Stimulated activated CD4-positive, alpha-beta T cell treated with anti-CD3 and anti-CD28 coated beads, TNF-alpha, amount 100 ng/mL, for 1 hour (primary cell): ENCODE measurements around the gene CCDC86.

ENCODE experiments used
- DNase-seq, 3 donors: peaks; one replicate each; pipeline ENCODE4 v3.0.0-alpha.2; 2020; ENCODE audit warnings: low read depth in 3 of 3, low spot score in 1 of 3

CCDC86 gene

DNA sequence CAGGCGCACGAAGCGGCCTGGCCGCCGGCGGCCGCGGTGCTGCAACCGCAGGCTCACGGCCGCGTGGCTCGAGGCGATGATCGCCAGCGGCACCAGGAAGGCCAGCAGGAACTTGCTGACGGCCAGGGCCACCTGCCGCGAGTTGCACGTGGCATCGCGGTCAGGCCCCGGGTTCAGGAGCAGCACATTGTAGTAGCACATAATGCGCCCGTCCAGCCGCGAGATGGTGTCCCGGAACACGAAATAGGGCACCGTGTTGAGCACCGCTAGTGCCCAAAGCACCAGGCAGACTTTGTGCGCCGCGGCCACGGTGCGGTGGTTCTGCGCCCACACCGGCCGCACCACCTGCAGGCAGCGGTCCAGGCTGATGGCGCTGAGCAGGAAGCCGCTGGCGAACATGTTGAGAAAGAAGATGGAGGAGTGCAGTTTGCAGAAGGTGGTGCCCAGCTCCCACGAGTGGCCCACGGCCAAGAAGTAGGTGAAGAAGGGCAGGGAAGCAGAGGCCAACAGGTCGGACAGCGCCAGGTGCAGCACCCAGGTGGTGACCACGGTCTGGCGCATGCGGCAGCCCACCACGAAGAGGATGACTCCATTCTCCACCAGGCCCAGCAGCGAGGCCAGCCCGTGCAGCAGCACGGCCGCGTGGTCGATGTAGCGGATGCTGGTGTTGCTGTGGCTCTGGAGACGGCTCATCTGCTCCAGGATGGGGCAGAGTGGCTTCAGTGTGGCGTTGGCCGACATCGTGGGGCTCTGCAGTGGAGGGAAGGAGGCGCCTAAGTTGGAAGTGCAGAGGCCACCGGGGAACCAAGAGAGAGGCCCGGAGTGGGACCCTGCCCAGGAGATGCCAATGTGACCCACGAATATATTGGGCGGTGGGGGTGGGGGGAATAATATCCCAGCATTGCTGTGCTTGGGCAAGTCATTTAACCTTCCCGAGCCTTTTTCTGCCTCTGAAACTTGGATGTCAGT, 11.4 kb downstream of the CCDC86 start:
- DNase-seq: no peak

DNA sequence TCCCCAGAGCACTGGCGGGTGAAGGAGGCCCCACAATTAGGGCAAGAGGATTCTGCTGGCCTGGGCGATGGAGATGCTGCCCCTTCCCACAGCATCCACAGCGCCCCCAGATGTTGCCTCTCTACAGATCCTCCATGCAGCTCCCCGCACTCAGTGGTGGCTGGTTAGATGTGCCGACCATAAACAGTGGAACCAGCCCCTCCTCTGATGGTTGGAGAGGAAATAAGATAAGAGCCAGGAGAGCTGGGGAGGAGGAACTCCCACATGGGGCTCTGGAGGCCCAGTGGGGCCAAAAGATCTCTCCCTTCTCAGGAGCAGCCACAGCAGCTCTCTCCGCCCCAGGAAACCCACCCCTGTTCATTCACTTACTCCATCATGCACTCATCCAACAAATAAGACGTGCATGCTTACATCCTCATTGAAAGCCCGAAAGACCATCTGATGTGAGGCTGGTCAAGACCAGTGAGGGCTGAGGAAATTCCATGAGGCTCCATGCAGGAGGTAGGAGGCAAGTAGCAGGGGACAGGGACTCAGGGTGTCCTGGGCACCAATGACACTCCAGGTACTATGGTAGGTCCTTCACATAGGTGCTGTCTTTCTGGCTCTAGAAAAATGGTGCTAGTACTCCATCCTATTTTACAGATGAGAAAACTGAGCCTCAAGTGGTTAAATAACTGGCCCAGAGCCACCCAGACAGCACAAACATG, 12.4 kb downstream of the CCDC86 start:
- no peak for DNase-seq

DNA sequence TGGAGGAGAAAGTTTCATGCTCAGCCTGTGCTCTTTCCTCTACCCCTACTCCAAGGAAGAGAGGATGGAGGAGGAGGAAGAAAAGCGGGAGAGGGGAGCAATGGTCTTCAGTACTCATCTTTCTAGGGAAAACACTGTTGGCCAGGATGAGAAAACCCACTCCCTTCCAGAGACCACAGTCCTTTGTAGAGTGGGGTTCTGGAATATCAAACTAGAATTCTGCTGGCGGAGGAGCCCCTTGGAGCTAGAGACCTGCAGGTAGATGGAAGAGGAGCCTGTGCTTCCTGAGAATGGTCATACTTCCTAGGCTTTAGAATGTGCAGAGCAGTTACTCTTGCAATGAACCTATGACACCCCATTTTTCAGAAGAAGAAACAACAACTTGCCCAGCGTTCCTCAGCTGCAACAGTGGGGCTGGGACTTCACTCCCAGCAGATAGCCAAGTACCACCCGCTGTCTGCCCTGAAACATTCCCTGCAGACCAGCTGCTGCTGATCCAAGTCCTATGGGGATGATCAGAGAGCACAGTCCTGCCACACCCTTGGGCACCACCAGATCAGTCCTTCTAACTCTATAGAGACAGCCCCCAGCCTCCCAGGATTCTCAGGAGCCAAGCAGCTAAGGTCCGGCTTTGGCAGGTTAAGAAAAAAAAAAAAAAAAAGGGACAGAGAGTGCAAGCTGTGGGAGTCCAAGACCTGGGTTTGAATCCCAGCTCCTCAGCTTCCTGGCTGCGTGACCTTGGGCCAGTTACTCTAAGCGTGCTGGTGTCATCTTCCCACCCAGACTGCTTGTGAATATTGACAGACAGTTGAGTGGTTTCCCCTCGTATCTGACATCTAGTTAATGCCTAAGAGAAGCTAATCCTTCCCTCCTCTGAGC, 13.2 kb downstream of the CCDC86 start:
- no peak for DNase-seq

DNA sequence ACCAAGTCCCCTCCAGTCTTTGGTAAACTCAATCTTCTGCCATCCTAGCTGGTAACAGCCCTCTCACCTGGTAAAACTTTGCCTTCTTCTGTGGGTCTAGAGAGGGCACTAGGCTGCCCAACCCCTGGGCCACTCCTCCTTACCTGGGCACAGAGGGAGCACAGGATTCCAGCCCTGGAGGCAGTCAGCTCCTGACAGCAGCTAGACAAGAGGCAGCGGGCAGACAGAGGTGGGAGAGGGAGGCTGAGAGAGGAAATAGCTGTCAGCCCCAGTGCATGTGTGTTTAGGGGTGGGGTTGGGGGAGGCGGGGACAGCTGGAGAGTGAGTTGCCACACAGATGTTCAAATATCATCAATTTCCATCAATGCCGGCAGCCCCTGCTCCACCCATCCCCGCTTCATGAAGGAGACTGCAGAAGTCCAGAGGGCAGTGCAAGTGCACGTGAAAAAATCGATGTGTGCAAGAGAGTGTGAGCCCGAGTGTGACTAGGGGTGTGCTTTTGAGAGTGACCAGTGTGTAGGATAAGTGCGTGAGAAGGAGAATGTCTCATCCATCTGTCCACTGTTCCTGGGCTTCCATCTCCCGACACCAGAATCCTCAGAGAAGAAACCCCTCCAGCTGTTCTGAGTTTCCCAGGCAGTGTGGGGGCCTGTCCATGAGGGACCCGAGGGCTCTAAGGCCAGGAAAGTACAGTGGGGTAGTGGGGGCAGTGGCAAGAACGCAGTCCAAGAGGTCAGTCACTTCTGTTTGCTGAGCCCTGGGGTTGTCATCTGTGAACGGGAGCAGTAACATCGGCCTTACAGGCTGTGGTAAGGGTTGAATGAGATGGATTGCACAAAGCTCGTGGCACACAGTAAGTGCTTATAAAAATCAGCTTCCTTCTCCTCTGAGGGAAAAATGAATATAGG, 14.1 kb downstream of the CCDC86 start, which contains the start of gene PTGDR2:
Gene PTGDR2 (minus strand): TSS at position 225 of the 908 bp plus-strand sequence. CDS start 2,228 bp downstream, outside the sequence.
- DNase-seq: no peak

DNA sequence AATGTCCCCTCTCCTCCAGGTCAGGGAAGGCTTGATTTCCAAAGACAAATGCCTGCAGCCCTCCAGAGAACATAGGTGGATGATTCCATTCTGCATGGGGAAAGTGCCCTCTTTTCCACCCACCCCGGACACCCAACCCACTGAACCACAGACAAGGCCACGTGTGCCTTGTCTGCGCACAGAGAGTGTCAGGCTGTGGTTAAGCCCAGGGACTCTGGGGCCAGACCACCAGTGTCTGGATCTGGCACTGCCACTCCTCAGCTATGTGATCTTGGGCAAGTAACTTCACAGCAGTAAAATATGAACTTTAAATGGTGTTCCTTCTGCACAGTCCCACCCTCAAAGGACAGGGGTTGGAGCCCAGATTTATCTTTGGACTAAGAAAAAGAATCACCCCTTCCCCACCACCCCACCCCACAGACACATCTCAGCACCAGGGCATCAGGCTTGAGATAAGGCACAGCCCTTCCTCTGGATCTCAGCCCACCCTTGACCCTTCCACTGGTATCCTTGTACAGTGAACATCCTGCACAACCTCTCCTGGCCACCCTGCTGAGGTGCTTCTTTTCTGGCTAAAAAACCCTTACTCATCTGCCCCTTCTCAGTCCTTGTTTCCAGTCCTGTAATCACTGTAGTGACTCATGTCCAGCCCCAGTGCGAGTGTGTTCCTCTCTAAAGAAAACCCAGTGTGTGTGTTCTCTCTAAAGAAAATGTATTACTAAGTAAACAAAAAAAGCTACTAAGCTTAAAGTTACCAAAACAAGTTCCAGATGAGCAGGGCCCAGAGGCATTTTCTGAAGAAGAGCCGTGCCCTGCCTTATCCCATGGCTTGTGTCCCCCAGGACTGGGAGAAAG, 15.7 kb downstream of the CCDC86 start:
- no peak for DNase-seq

DNA sequence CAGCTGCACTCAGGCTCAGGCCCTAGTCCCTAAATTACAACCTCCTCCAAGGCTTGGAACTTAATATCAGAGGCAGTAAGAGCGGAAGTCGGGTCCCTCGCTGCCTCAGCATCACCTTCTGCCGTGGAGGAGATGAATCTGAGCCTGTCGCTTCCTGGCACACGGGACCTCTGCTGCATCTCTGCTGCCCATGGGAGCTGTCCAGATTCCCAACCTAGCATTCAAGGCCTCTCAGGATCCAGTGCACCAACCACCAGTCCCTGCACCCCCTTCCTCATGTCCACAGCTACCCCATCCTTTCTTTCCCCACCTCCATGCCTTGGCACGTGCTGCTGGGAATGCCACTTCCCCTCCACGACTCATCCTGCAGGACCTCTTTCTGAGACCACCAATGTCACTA, 16.3 kb downstream of the CCDC86 start:
- DNase-seq: no peak

DNA sequence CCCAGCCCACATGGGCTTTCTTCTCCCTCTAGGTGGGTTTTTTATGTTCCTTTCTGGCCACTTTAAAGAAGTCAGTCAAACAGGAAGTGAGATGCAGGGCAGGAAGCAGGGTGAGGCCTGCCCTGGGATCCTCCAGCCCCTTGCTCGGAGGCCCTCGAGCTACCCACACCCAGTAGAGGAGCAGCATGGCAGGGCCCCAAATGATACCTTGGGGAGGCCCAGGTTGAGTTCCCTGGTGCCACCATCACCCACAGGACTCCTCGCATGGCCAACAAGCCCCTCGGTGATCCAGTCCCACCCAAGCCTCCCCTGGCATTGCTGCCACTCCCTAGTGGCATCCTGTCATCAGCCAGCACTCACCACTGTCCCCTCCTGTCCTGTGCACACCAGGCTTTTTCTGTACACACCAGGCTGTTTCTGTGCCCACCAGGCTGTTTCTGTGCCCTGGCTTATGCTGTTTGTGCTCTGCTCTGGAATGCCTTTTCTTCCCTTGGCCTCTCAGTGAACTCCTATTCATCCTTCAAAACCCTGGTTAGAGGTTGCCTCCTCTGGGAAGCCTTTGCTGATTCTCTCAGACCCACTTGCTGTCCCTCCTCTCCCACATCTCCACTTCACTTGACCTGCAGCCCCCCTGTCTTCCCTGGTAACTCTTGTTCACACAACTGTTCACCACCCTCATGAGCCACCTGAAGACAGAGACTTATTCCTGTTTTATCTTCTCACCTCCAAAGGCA, 17.0 kb downstream of the CCDC86 start:
- no peak for DNase-seq

DNA sequence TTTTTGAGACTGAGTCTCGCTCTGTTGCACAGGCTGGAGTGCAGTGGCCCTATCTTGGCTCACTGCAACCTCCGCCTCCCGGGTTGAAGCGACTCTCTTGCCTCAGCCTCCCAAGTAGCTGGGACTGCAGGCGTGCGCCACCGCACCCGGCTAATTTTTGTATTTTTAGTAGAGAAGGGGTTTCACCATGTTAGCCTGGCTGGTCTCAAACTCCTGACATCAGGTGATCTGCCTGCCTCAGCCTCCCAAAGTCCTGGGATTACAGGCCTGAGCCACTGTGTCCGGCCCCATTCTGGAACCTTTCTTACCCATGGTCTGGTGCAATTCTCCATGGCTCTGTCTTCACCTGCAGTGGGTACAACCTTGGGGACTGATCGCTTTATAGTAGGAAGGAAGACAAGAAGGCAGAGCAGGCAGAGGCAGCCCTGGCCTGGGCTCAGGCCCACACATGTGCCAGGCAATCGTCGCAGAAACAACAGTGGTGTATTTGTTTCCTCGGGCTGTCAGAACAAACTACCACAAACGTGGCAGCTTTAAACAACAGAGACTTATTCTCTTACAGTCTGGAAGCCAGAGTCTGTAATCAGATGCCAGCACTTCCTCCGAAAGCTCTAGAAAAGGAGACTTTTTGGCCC, 17.8 kb downstream of the CCDC86 start:
- no peak for DNase-seq

DNA sequence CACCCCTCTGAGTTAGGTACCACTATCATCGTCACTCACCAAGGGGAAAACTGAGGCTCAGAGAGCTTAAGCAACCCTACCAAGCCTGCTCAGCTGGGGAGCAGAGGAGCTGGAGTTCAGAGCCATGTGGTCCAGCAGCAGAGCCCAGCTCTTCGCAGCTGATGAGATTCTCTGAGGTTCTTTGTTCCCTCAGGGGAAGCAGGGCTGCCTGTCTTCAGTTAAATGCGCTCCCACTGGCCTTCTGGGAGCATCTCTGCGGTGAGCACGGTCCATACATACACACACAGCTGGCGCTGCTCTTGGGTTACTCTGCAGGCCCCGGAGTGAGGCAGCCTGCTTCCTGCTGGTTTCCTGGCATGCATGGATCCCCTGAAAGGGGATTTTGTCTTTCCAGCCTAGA, 19.0 kb downstream of the CCDC86 start:
- no peak for DNase-seq

- no peak for DNase-seq
Measured at GRCh38 chr11:60862171-60862570, 20.3 kb downstream of the CCDC86 start.

- DNase-seq: no peak
Measured at GRCh38 chr11:60863550-60864521, 21.9 kb downstream of the CCDC86 start.

GRCh38 chr11:60864856-60865513, 23.1 kb downstream of the CCDC86 start:
- DNase-seq: no peak

GRCh38 chr11:60866911-60867870, 25.3 kb downstream of the CCDC86 start, which contains the start of gene ZP1:
ZP1 (plus strand) TSS chr11:60867542; CDS start chr11:60867562, 20 bp downstream.
- DNase-seq: no peak

- DNase-seq: no peak
Measured at GRCh38 chr11:60867871-60868681, 26.2 kb downstream of the CCDC86 start.
